Stimulated activated naive CD8-positive, alpha-beta T cell treated with anti-CD3 and anti-CD28 coated beads, Interleukin-15, Interleukin-2, amounts not matched to agents 100 U/mL and 50 U/mL, for 24 hours (primary cell): ENCODE data around the gene PIGX.
"Not testable (repeated sequence)": the region's sequence is repeated elsewhere in the genome, so short reads cannot be mapped to it uniquely, and the experiment has no call there.

Source experiments
- ATAC-seq: fragments of 150-1000 bp; cut with Tn5 transposase; one replicate; pipeline ENCODE4 v1.10.0; 2021
- DNase-seq: peaks from one replicate; pipeline ENCODE4 v3.0.0; 2021

Gene PIGX

GRCh38 chr3:196706327-196706726 is 5.8 kb upstream of the PIGX start:
- no peak for ATAC-seq
- DNase-seq = no peak

- ATAC-seq = no peak
- DNase-seq = no peak
Observed at GRCh38 chr3:196706731-196707130, 5.4 kb upstream of the PIGX start.

GRCh38 chr3:196707566-196707965 is 4.6 kb upstream of the PIGX start:
- ATAC-seq = no peak

GRCh38 chr3:196708467-196708866 is 3.7 kb upstream of the PIGX start:
- ATAC-seq (no peak), DNase-seq (no peak)

More at GRCh38 chr3:196707566-196707965, 4.6 kb upstream of the PIGX start:
- no peak for DNase-seq

- ATAC-seq (peak; percentile 48), DNase-seq (peak; percentile 76)
Observed at GRCh38 chr3:196712514-196713413, 587 bp downstream of the PIGX start.

DNA sequence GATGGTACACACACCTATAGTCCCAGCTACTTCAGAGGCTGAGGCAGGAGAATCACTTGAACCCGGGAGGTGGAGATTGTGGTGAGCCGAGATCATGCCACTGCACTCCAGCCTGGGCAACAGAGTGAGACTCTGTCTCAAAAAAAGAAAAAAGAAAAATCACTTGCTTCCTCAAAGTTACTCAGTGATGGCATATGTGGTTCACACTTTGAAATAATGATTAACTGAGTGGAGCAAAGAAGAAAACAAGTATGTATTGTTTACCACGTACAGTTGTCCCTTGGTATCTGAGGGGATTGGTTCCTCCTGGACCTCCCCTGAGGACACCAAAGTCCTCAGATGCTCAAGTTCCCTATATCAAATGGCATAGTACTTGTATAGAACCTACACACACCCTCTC is 5.0 kb downstream of the PIGX start:
- ATAC-seq, DNase-seq: not testable (repeated sequence)

DNA sequence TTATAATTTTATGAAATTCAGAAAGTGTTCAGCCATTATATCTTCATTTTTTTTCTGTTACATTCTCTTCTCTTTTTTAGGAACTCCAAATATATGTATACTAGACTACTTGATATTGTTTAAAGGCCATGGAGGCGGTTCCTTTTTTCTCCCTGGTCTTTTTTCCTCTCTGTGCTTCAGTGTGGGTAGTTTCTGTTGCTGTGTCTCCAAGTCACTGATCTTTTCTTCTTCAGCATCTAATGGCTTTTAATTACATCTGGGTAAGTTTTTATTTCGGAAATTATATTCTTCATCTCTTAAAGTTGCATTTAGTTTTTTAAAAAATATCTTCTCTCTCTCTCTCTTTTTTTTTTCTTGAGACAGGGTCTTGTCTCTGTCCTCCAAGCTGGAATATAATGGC is 8.9 kb downstream of the PIGX start:
- no peak for ATAC-seq
- DNase-seq = no peak

- DNase-seq (peak; percentile 13), ATAC-seq (peak; percentile 99)
Observed at GRCh38 chr3:196726788-196727675, 14.9 kb downstream of the PIGX start.

DNA sequence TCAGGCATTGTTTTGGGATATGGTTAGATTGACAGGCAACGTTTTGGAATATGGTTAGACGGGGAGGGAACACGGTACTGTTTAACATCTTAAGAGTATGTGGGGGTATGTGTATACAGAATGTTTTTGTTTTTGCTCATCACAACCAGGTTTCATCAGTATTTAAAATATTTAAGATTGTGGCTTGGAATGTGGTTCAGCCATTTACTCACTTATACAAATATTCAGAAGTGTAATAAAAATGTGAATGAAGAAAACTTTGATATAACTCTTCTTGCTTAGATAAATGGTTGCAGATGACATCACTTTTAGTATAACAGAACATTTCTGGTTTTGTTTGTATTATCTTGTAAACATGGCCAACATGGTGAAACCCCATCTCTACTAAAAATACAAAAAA is 23.6 kb downstream of the PIGX start:
- ATAC-seq (no peak), DNase-seq (no peak)

- ATAC-seq = no peak
- no peak for DNase-seq
Observed at GRCh38 chr3:196736670-196737374, 24.6 kb downstream of the PIGX start.

GRCh38 chr3:196737655-196738054 is 25.5 kb downstream of the PIGX start:
- ATAC-seq = no peak
- no peak for DNase-seq

DNA sequence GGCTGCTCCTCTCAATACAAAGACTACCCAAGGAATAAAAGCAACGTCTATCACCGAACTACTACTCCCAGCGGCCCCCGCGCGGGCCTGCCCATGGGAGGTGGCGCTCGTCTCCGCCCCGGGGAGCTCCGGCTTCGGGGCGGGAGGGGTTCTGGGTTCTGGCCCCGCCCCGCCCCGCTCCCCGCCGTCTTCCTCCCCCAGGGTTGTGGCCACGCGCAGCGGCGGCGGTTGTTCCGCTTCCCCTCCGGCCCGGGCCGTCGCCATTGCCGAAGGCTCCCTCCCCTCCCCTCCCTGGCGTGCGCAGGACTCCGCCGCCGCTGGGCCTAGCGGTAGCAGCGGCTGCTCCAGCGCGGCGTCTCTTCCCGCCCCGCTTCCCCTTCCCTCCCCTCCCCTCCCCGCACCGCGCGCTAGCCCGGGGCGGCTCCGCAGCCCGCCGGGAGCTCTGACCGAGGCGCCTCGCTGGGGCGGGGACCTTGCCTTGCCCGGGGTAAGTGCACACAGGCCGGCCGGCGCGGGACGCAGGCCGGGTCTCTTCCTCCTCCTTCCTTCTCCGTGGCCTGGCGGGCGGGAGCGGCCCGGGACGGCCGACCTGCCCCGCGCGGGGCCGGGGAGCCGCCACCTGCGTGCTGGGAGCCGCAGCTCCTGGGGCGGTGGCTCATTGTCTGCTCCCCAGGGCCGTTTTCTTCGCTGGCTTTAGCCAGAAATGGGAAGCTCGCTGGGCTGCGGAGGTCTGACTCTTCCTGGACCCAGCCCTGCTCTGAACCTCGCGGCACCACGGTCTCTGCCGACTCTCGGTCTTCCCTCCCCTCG is 27.7 kb downstream of the PIGX start, which contains the start of gene PAK2:
TSS of gene PAK2 (plus strand) at position 187 of the 810 bp plus-strand sequence. CDS start 42,790 bp downstream, outside the sequence.
- peak; percentile 97 for ATAC-seq
- DNase-seq = peak; percentile 93

DNA sequence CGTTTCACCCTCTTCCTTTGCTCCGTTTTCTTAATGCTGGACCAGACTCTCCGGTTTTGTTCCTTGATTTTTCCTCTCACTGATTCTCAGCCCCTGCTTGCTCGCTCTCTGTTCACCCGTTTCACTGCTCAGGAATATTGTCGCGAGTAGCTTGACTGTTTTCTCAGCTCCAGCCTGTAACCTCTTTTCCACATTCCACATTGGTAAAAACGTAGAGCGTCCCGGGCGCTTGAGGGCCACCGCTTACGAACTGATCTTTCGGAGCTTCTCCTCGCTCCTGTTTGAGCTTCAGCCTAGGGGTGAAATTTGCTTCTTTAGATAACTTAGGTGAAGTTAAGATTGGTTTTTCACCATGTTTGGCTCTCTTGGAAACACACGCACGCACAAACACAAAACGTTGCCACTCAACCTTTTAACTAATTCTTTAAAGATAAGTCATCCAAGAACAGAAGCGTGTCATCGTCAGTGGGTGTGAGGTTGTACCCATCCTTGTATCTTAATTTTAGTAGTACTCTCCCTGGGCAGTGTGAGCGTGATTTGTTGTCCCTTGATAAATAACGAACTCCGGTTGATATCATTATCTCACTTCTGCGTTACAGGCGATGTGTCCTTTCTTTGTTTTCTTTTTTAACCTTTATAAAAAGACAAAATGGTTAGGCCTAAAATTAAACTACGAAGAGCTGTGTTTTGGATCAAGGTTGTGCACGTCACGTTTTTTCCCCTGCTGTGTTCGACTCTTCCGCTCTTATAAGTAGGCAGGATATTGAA is 28.5 kb downstream of the PIGX start:
- peak; percentile 24 for ATAC-seq

DNA sequence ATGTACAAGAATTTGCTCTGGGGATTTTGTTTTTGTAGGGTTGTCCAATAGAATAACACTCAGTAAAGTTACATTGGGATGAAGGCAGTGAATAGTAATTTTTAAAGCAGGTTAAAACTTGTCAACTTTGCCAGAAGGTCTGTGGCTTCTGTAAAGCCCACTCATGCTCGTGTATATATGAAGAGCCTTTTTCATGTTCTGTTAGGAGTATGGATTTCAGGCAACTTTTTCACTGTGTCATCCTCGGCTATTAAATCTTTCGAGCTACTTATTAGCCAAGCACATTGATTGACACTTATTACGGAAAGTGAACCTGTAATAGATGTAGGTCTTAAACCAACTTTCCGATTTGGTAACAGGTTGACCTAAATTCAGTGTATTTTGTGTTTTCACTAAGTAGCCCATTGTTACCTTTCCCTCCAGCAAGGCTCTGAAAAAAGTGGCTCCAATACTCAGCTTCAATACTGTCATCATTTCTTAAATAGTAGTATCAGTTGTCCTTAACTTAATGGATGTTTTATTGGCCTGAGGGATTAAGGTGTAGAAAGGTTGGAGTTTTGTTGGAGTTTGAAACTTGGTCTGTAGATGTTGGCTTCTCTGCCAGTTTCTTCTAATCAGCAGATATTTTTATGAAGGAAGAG is 29.2 kb downstream of the PIGX start:
- DNase-seq (no peak), ATAC-seq (no peak)

More for the DNA sequence above, 28.5 kb downstream of the PIGX start:
- DNase-seq = peak; percentile 37

GRCh38 chr3:196743569-196743968 is 31.4 kb downstream of the PIGX start:
- DNase-seq, ATAC-seq: not testable (repeated sequence)

DNA sequence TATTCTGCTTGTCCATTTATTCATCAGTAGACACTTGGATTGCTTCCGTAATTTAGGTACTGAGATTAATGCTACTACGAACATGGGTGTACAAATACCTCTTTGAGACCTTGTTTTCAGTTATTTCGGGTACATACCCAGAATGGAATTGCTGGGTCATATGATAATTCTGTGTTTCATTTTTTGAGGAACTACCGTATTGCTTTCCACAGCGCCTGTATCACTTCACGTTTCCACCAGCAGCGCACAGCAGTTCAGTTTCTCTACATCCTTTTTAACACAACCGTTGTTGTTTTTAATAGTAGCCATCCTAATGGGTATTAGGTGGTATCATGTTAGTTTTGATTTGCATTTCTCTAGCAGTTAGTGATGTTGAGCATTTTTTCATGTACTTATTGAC is 36.9 kb downstream of the PIGX start:
- DNase-seq = no peak
- ATAC-seq = no peak

DNA sequence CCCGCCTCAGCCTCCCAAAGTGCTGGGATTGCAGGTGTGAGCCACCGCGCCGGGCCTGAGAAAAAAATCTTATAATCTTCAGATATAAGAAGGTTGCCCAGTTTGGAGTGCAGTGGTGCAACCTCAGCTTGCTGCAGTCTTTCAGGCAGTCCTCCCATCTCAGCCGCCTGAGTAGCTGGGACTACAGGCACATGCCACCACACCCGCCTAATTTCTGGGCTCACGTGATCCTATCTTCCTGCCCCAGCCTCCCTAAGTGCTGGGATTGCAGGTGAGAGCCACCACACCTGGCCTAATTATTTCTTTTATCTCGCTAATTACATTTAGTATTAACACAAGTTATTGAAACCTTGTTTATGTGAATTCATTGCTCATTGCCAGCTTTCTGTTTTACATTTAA is 41.0 kb downstream of the PIGX start:
- DNase-seq (no peak), ATAC-seq (no peak)

GRCh38 chr3:196754091-196754981 is 42.2 kb downstream of the PIGX start:
- no peak for ATAC-seq
- no peak for DNase-seq

- DNase-seq (no peak), ATAC-seq (no peak)
Observed at GRCh38 chr3:196756732-196757131, 44.6 kb downstream of the PIGX start.
